Ectodermal cell (in vitro differentiated cells): ENCODE results near the gene CDCP1.

Experiments used
- H3K27ac ChIP-seq: 2 replicates; pipeline ENCODE4 v1.7.0; 2013; ENCODE audit warnings: mild to moderate bottlenecking, low read depth, low read length; ENCODE audit not compliant: insufficient read depth, poor library complexity, severe bottlenecking
- H3K27me3 ChIP-seq: 2 replicates; pipeline ENCODE4 v1.7.0; 2013; ENCODE audit warnings: mild to moderate bottlenecking, low read length; ENCODE audit not compliant: insufficient read depth, control insufficient read depth, poor library complexity, severe bottlenecking
- H3K36me3 ChIP-seq: one replicate; pipeline ENCODE4 v1.7.0; 2013; ENCODE audit warnings: low read length; ENCODE audit not compliant: control insufficient read depth, insufficient read depth
- H3K4me1 ChIP-seq: one replicate; pipeline ENCODE4 v1.7.0; 2013; ENCODE audit warnings: low read length; ENCODE audit not compliant: control insufficient read depth, insufficient read depth
- H3K4me3 ChIP-seq: 2 replicates; pipeline ENCODE4 v1.7.0; 2013; ENCODE audit warnings: low read depth, low read length, control low read depth; ENCODE audit not compliant: insufficient read depth
- H3K9me3 ChIP-seq: 2 replicates; pipeline ENCODE4 v1.7.0; 2013; ENCODE audit warnings: mild to moderate bottlenecking, low read length, moderate library complexity; ENCODE audit not compliant: control insufficient read depth
- WGBS, 2 experiments: methylation state at CpG; one replicate each; pipeline ENCODE4 v1.1.7; 2013; ENCODE audit warnings: missing lambda C conversion rate in 2 of 2; 5-methylcytosine and 5-hydroxymethylcytosine counted together

CDCP1 gene

DNA sequence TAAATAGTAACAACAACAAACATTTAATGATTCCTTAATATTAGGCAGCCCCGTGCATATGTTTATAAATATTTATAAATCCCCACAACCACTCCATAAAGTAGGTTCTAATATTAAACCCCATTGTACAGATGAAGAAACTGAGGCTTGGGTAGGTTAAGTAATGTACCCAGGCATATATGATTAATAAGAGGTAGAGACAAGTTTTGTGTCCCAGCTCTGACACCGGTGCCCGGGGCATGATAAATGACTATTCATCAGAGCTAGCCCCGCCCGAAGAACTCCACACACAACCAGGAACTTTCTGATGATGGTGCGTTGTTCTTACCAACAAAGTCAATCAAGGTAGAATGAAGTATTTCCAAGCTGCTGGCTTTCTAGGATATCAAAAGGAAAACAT, 19.4 kb downstream of the CDCP1 start:
- H3K27me3 ChIP-seq: no peaks in the 10 kb centered on the region
- no peak overlapping the region for H3K27ac ChIP-seq
- H3K4me3 ChIP-seq: no peak overlapping the region
- no peaks in the 10 kb centered on the region for H3K4me1 ChIP-seq
- H3K9me3 ChIP-seq: no peaks in the 10 kb centered on the region
- H3K36me3 ChIP-seq: no peaks in the 10 kb centered on the region
- WGBS, 2 experiments: 98 to 100% methylated on average over 5 of the region's 6 CpGs

DNA sequence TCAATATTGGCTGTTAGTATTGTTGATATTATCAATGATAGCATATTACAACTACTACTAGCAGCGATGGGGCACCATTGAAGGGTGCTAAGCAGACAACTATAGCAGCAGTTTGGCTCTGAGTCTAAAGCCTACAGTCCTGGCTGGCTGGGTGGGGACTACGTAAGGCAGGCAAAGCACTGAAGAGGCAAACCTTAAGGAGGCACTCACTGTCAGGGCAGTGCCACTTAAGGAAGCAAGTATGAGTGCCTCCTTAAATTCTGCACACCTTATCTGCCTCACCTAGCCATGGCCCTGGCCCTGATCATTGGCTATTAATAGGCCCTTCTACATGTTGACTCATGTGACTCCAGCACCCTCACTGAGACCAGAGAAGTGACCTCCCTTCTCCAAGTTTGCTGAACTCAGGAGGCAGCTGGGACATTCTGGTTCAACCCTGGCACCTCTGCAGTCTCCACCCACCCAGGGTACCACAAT, 20.6 kb downstream of the CDCP1 start:
- H3K27me3 ChIP-seq: no peaks in the 10 kb centered on the region
- no peak overlapping the region for H3K4me3 ChIP-seq
- no peak overlapping the region for H3K27ac ChIP-seq
- WGBS, 2 experiments: 89 to 91% methylated on average over 2 of the region's 2 CpGs
- H3K9me3 ChIP-seq: no peaks in the 10 kb centered on the region
- H3K4me1 ChIP-seq: no peaks in the 10 kb centered on the region
- no peaks in the 10 kb centered on the region for H3K36me3 ChIP-seq

DNA sequence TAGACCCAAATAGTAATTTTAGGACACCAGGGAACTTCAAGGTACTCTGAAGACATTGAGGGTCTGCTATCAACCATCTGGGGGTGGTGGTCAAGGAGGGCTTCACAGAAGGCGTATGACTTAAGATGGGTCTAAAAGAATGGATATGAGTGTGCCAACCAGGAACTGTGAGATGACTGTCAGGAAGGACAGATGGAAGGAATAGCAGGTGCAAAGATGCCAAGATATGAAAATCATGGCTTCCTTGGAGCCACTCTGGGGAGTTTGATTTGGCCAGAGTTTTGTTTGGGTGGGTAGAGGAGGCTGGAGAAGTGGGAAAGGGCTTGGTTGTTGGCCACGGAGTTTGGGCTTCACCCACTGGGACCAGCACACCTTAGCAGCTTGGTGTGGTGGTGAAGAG, 21.2 kb downstream of the CDCP1 start:
- H3K9me3 ChIP-seq: no peaks in the 10 kb centered on the region
- WGBS, 2 experiments: 47 to 49% methylated on average over 2 of the region's 2 CpGs
- H3K4me3 ChIP-seq: no peak overlapping the region
- no peaks in the 10 kb centered on the region for H3K36me3 ChIP-seq
- H3K27ac ChIP-seq: no peak overlapping the region
- H3K4me1 ChIP-seq: no peaks in the 10 kb centered on the region
- H3K27me3 ChIP-seq: no peaks in the 10 kb centered on the region

DNA sequence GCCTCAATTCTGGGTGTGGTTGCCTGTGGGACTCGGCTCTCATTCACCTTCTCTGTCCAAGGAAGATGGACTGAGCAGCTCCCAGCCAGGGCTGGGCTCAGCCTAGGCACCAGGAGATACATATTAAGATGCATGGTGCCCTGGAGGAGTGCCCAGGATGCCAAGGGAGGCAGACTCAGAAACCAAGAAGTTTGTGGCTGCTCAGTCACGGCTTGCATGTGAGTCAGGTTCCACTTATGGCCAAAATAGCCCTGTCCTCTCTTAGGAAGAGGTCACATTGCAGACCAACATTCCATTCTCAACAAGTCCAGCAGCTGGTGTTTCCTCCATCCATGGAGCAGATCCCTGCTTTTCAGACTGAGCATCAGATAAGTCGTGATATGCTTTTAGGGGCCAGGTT, 21.8 kb downstream of the CDCP1 start:
- no peaks in the 10 kb centered on the region for H3K36me3 ChIP-seq
- no peaks in the 10 kb centered on the region for H3K27me3 ChIP-seq
- no peaks in the 10 kb centered on the region for H3K4me1 ChIP-seq
- H3K4me3 ChIP-seq: no peak overlapping the region
- WGBS, 2 experiments: 92 to 98% methylated on average over 3 of the region's 3 CpGs
- no peak overlapping the region for H3K27ac ChIP-seq
- no peaks in the 10 kb centered on the region for H3K9me3 ChIP-seq

DNA sequence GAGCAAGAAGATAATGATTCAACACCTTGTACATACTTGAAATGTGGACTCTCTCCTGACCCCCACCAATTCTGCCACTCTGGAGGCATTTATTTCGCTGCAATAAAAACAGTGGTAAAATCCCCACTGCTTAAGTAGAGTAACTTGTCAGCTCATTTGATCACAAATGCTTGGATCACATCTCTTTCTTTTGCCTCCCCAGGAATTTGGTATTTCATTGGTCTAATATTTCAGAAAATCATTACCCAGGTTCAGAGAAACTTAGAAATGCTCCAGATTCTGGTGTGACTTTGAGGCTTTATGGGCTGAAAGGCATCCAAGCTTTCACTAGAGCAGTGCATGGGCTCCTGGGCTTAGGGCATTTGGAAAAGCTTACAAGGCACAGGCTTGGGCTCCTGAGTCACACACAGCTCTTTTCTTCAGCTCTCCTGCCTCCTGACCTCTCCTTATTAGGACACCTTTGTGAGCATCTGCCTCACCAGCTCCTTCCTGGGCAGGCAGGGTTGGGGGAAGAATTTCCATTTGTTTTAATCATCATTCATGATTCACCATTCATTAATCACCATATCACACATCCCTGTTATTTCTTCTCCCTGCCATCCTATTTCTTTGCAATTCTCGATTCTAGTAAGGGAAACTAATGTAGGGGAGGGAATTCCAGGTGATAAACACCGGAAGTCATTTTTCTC, 22.5 kb downstream of the CDCP1 start:
- Histone ChIP-seq H3K27ac (no peak overlapping the region), H3K36me3 (no peaks in the 10 kb centered on the region), H3K4me3 (no peak overlapping the region), H3K4me1 (no peaks in the 10 kb centered on the region), H3K27me3 (no peaks in the 10 kb centered on the region), H3K9me3 (no peaks in the 10 kb centered on the region)
- WGBS, 2 experiments: 84 to 91% methylated on average over 3 of the region's 3 CpGs

DNA sequence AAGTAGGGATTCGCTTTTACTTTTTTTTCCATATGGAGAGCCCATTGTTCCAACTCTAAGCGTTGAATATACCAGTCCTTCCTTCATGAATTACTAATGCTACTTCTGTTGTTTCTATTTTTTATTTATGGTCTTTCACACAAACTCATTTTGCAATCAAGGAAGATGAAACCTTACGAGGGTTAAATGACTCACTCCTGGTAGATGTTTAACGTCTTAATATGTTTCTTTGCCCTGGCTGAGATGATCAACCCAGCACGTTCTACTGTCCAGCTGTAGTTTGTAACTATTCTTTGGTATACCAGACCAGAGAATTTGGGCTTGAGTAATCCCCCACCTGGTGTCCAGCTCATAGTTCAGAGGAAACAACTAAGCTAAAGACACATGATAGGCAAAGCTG, 23.1 kb downstream of the CDCP1 start:
- H3K9me3 ChIP-seq: no peaks in the 10 kb centered on the region
- H3K4me3 ChIP-seq: no peak overlapping the region
- no peaks in the 10 kb centered on the region for H3K4me1 ChIP-seq
- no peak overlapping the region for H3K27ac ChIP-seq
- no peaks in the 10 kb centered on the region for H3K27me3 ChIP-seq
- 91 to 94% methylated on average over 3 to 4 of the region's 5 CpGs for WGBS, 2 experiments
- H3K36me3 ChIP-seq: no peaks in the 10 kb centered on the region

DNA sequence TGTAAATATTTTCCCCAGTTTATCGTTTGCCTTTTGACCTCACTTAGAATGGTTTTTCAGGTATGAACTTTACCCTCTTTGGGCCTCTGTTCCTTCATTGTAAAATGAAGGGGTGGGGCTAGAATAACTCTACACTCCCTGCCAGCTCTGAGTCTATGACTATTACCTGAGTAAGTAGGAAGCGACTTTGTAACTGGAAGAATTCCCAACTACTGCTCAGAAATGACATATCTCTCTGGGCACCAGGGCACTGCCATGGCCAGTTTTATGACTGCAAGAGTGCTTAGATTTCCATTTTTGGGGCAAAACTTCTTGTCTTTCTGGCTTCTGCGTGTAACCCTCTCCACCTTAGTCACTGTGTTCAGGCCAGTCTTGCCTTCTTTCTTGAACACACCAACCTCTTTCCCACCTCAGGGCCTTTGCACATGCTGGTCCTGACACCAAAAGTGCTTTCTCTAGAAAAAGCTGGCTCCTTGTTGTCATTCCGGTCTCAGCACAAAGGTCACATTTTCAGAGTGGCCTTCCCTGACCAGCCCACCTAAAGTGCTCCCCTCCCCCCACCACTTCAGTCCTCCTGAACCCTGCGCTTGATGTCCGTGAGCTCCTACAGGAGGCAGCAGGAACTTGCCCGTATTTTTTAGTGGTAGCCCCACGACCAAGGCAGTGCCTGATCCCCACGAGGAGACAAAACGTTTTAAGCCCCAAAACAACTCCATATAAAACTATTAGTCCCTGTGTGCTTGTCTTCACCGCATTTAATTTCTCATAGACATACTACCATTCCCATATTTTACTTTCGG, 25.6 kb downstream of the CDCP1 start:
- Histone ChIP-seq H3K27me3 (no peaks in the 10 kb centered on the region), H3K36me3 (no peaks in the 10 kb centered on the region), H3K4me1 (no peaks in the 10 kb centered on the region), H3K9me3 (no peaks in the 10 kb centered on the region), H3K27ac (no peak overlapping the region), H3K4me3 (no peak overlapping the region)
- WGBS, 2 experiments: 88 to 91% methylated on average over 12 of the region's 12 CpGs

DNA sequence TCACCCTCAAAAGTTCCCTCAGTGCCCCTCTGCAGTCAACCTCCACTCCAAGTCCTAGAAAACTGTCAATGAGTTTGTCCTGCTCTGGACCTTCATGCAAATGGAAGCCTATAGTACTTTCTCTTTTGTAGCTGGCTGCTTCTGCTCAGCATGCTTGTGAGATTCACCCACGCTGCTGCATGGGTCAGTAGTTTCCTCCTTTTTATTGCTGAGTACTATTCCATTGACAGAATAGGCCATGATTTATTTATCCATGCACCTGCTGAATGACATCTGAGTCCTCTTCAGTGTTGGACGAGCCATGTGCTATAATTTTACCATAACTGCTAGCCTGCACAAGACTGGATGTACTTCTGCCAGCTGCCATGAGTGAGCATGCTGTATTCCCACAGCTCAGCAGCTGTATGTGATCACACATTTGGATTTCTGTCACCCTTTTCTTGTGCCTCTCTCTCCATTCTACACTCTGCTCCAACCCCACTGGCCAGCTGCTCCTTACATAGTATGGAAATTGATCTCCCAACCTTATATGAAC, 26.3 kb downstream of the CDCP1 start:
- no peaks in the 10 kb centered on the region for H3K9me3 ChIP-seq
- no peaks in the 10 kb centered on the region for H3K36me3 ChIP-seq
- no peaks in the 10 kb centered on the region for H3K27me3 ChIP-seq
- H3K4me3 ChIP-seq: no peak overlapping the region
- H3K4me1 ChIP-seq: no peaks in the 10 kb centered on the region
- 87 to 91% methylated on average over 2 of the region's 2 CpGs for WGBS, 2 experiments
- H3K27ac ChIP-seq: no peak overlapping the region

DNA sequence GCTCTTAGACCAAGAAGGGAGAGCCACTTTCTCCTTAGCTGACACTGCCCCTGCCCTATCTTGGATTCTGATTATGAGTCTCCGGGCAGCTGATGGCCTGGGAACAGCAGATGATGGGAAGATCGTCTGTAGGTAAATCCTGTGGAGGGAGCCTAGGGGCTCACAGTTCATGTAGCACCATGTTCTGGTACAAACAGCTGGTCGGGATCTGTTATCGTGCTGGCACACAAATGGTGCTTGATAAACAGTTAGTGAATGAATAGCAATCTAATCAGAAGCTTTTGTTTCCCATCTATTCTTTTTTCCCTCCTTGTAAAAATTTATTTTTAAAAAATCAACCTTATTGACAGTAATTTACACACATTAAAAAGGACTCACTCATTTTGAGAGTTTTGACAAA, 26.8 kb downstream of the CDCP1 start:
- H3K27me3 ChIP-seq: no peaks in the 10 kb centered on the region
- H3K27ac ChIP-seq: no peak overlapping the region
- no peaks in the 10 kb centered on the region for H3K9me3 ChIP-seq
- 83 to 84% methylated on average over 4 of the region's 4 CpGs for WGBS, 2 experiments
- H3K36me3 ChIP-seq: no peaks in the 10 kb centered on the region
- H3K4me3 ChIP-seq: no peak overlapping the region
- H3K4me1 ChIP-seq: no peaks in the 10 kb centered on the region

DNA sequence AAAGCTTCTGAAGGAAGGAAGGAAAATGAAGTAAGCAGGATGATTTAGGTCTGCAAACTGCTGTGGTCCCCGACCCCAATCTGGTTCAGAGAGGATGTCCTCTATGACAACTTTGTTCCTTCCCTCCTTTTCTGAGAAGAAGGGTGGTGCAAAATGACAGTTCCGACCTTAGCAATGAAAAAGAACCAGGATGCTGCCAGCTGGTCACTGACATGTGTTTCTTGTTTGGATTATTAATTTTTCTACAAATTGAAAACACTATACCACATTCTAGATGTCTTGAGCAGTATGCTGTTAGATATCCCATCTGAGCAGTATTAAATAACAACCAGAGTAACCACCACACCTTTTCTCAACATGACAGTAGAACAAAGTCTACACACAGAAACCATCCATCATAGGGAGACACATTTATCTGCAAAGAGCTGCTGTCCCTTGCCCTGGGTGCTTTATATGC, 27.5 kb downstream of the CDCP1 start:
- Histone ChIP-seq H3K27me3 (no peaks in the 10 kb centered on the region), H3K4me3 (no peak overlapping the region), H3K27ac (no peak overlapping the region), H3K36me3 (no peaks in the 10 kb centered on the region), H3K9me3 (no peaks in the 10 kb centered on the region), H3K4me1 (no peaks in the 10 kb centered on the region)
- 86 to 89% methylated on average over 2 of the region's 2 CpGs for WGBS, 2 experiments
